Measurements from ENCODE around the gene HPCAL1. TPM values are rescaled to one million over a fixed set of nuclear protein-coding genes. Genes with fewer than 3 reads are reported as not detected.
"Not testable (repeated sequence)": the region's sequence is repeated elsewhere in the genome, so short reads cannot be mapped to it uniquely, and the experiment has no call there.

Gene HPCAL1
- total and polyA plus RNA-seq, 2 donors = 10.0 to 36.3 TPM

DNA sequence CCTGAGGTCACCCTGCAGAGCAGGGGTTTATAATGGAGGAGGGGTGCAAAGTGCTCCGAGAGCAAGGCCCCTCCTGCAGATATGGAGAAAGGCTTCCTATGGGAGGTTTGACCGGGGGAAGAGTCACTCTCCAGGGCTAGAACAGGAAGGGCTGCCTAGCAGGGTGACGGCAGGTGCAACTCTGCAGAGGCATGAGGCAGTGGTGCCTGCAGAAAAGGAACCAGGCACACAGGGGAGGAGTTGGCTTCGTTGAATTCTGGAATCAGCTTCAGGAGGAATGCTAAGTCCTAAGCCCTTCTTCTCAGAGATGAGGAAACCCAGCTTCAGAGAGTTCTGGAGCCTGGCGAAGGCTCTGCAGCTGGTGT, 17.5 kb upstream of the HPCAL1 start:
- no peak overlapping the region for H3K4me3 ChIP-seq (ENCODE audit: low read depth, low read length)
- no peak for DNase-seq (ENCODE audit: extremely low spot score)
- no peaks in the 10 kb centered on the region for H3K36me3 ChIP-seq (ENCODE audit: insufficient read depth)
- H3K4me1 ChIP-seq (ENCODE audit: insufficient read depth) = no peaks in the 10 kb centered on the region
- H3K27ac ChIP-seq (ENCODE audit: low read depth) = no peak overlapping the region
- WGBS = 68% methylated on average over 5 of the region's 5 CpGs

DNA sequence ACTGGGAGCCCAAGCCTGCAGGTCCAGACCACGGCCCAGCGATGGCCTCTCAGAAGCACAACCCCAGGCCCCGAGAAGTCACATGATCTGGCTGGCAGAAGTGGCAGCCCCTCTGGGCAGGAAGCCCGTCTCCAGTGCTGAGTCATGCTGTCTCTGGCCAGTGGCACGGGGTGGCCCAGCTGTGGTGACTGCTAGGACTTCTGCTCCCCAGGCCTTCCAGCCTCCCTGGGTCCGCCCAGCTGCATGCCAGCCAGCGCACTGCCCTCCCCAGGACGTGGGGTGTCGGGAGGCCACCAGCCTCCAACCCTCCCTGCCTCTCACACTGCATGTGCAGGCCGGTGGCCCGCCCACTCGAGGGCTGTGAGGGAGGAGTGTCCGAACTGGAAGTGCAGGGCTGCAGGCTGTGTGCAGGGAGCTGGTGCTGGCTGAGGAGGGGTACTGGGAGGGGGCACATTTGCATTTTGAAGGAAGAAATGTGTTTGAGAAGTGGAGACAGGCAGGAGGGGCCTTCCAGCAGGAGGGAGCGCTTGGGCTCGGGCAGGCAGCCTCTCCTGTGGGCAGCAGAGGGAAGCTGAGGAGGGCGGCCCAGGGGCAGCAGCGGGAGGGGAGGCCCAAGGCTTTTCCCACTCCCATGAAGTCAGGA, 17.0 kb upstream of the HPCAL1 start:
- 59% methylated on average over 17 of the region's 17 CpGs for WGBS
- DNase-seq (ENCODE audit: extremely low spot score) = no peak
- Histone ChIP-seq H3K27ac (ENCODE audit: low read depth) (no peak overlapping the region), H3K4me3 (ENCODE audit: low read depth, low read length) (no peak overlapping the region), H3K4me1 (ENCODE audit: insufficient read depth) (no peaks in the 10 kb centered on the region), H3K36me3 (ENCODE audit: insufficient read depth) (no peaks in the 10 kb centered on the region)

- Histone ChIP-seq H3K4me3 (ENCODE audit: low read depth, low read length) (no peak overlapping the region), H3K36me3 (ENCODE audit: insufficient read depth) (no peaks in the 10 kb centered on the region), H3K4me1 (ENCODE audit: insufficient read depth) (no peaks in the 10 kb centered on the region), H3K27ac (ENCODE audit: low read depth) (no peak overlapping the region)
- 62% methylated on average over 27 of the region's 27 CpGs for WGBS
- no peak for DNase-seq (ENCODE audit: extremely low spot score)
These were observed 16.3 kb upstream of the HPCAL1 start for GRCh38 chr2:10286216-10287037.

GRCh38 chr2:10287761-10288160, 14.9 kb upstream of the HPCAL1 start:
- H3K4me3 ChIP-seq (ENCODE audit: low read depth, low read length) = no peak overlapping the region
- no peak for DNase-seq (ENCODE audit: extremely low spot score)
- WGBS = 91% methylated on average over 7 of the region's 7 CpGs
- no peak overlapping the region for H3K27ac ChIP-seq (ENCODE audit: low read depth)
- H3K36me3 ChIP-seq (ENCODE audit: insufficient read depth) = no peaks in the 10 kb centered on the region
- H3K4me1 ChIP-seq (ENCODE audit: insufficient read depth) = no peaks in the 10 kb centered on the region

DNA sequence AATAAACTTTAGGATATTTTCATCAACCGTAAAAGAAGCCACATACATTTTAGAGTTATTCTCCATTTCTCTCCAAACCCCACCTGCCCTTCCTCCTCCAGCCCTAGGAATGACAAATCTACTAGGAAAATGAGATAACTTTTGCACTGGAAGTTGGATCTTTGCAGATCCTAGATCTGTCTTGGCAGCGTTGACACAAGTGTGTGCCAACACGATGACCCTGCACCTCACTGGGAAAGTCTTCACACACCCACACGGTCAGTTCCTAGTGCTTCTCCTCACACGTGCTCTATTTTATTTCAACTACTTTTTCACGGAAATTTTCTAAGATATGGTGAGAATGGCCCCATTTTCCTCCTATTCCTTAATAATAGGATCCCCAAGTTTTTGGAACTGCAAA, 14.1 kb upstream of the HPCAL1 start:
- H3K36me3 ChIP-seq (ENCODE audit: insufficient read depth) = no peaks in the 10 kb centered on the region
- no peak for DNase-seq (ENCODE audit: extremely low spot score)
- 80% methylated on average over 6 of the region's 6 CpGs for WGBS

DNA sequence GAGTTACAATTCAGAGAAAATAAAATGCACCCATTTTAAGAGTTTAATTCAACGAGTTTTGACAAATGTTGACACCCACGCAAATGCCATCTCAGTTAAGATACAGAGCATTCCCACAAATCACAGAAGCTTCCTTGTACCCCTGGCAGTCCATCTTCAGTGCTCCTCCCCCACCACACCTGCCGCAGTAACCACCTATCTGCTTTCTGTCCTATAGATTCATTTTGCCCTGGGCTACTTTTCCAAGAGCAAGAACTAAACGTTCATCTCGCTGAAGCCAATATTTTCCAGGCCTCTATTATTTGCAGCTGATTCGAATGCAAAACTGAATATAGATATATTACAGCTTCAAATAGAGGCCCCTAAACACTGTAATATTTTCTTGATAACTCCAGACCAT, 13.4 kb upstream of the HPCAL1 start:
- Histone ChIP-seq H3K4me1 (ENCODE audit: insufficient read depth) (no peaks in the 10 kb centered on the region), H3K36me3 (ENCODE audit: insufficient read depth) (no peaks in the 10 kb centered on the region), H3K4me3 (ENCODE audit: low read depth, low read length) (no peak overlapping the region), H3K27ac (ENCODE audit: low read depth) (no peak overlapping the region)
- DNase-seq (ENCODE audit: extremely low spot score) = no peak
- 88% methylated on average over 6 of the region's 6 CpGs for WGBS

More for the DNA sequence above, 14.1 kb upstream of the HPCAL1 start:
- Histone ChIP-seq H3K27ac (ENCODE audit: low read depth) (no peak overlapping the region), H3K4me3 (ENCODE audit: low read depth, low read length) (no peak overlapping the region), H3K4me1 (ENCODE audit: insufficient read depth) (no peaks in the 10 kb centered on the region)

DNA sequence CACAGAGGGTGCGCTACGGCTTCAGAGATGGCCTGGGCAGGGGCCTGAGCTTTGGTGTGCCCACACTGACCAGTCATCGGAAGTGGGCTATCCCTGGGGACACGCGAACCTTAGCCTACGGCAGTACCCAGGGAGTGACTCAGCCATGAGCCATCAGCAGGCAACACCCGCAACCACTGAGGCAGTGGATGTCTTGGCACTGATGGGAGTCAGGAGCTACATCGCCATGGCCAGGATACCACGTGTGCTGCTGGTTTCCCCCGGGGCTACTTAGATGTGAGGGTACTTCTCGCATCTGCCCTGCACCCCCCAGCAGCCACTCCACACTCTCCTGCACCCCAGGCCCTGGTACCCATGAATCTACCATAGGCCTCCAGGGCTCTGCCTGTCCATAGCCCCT, 12.8 kb upstream of the HPCAL1 start:
- Histone ChIP-seq H3K4me3 (ENCODE audit: low read depth, low read length) (no peak overlapping the region), H3K4me1 (ENCODE audit: insufficient read depth) (no peaks in the 10 kb centered on the region), H3K36me3 (ENCODE audit: insufficient read depth) (no peaks in the 10 kb centered on the region), H3K27ac (ENCODE audit: low read depth) (no peak overlapping the region)
- DNase-seq (ENCODE audit: extremely low spot score) = no peak
- 95% methylated on average over 11 of the region's 11 CpGs for WGBS

DNA sequence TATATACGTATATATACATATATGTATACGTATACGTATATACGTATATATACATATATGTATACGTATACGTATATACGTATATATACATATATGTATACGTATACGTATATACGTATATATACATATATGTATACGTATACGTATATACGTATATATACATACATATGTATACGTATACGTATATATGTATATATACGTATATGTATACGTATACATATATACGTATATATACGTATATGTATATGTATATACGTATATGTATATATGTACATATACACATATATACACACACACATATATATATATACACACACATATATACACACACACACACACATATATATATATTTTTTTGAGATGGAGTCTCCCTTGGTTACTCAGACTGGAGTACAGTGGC, 11.3 kb upstream of the HPCAL1 start:
- WGBS = 94% methylated on average over 20 of the region's 20 CpGs
- not testable (repeated sequence) for DNase-seq (ENCODE audit: extremely low spot score); H3K27ac ChIP-seq (ENCODE audit: low read depth); H3K4me3 ChIP-seq (ENCODE audit: low read depth, low read length); H3K4me1 ChIP-seq (ENCODE audit: insufficient read depth); H3K36me3 ChIP-seq (ENCODE audit: insufficient read depth)

DNA sequence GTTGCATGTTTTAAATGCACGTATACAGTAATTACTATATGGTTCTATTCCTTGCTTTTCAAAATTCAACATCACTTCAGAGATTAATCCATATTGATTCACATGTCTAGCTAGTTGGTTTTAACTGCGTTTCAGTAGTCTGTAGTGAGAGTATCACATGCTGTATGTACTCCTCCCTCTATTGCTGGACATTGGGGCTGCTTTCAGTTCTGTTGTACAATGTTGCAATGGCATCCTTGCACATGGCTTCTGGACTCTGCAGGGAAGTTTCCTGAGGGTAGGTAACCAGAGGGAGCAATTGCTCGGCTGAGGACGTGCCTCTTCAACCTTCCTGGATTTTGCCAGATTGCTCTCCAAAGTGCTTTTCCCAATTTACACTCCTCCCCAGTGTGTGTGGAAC, 10.7 kb upstream of the HPCAL1 start:
- WGBS = 89% methylated on average over 4 of the region's 4 CpGs
- H3K27ac ChIP-seq (ENCODE audit: low read depth) = no peak overlapping the region
- H3K36me3 ChIP-seq (ENCODE audit: insufficient read depth) = no peaks in the 10 kb centered on the region
- no peaks in the 10 kb centered on the region for H3K4me1 ChIP-seq (ENCODE audit: insufficient read depth)
- no peak overlapping the region for H3K4me3 ChIP-seq (ENCODE audit: low read depth, low read length)
- no peak for DNase-seq (ENCODE audit: extremely low spot score)

GRCh38 chr2:10293603-10294002, 9.1 kb upstream of the HPCAL1 start:
- no peak overlapping the region for H3K4me3 ChIP-seq (ENCODE audit: low read depth, low read length)
- H3K4me1 ChIP-seq (ENCODE audit: insufficient read depth) = no peaks in the 10 kb centered on the region
- no peak for DNase-seq (ENCODE audit: extremely low spot score)
- no peaks in the 10 kb centered on the region for H3K36me3 ChIP-seq (ENCODE audit: insufficient read depth)
- H3K27ac ChIP-seq (ENCODE audit: low read depth) = no peak overlapping the region

DNA sequence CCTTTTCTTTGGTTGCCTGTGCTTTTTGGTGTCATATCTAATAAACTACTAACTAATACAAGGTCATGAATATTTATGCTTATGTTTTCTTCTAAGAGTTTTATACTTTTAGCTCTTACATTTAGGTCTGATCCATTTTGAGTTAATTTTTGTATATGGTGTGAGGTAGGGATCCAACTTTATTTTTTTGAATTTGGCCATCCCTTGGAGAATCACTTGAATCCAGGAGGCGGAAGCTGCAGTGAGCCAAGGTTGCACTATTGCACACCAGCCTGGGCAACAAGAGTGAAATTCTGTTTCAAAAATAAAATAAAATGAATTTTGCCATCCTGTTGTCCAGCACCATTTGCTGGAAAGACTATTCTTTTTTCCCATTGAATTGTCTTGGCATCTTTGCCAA, 8.6 kb upstream of the HPCAL1 start:
- H3K4me1 ChIP-seq (ENCODE audit: insufficient read depth) = no peaks in the 10 kb centered on the region
- 95% methylated on average over 1 of the region's 1 CpG for WGBS
- no peak overlapping the region for H3K27ac ChIP-seq (ENCODE audit: low read depth)
- no peak for DNase-seq (ENCODE audit: extremely low spot score)
- no peaks in the 10 kb centered on the region for H3K36me3 ChIP-seq (ENCODE audit: insufficient read depth)
- no peak overlapping the region for H3K4me3 ChIP-seq (ENCODE audit: low read depth, low read length)

DNA sequence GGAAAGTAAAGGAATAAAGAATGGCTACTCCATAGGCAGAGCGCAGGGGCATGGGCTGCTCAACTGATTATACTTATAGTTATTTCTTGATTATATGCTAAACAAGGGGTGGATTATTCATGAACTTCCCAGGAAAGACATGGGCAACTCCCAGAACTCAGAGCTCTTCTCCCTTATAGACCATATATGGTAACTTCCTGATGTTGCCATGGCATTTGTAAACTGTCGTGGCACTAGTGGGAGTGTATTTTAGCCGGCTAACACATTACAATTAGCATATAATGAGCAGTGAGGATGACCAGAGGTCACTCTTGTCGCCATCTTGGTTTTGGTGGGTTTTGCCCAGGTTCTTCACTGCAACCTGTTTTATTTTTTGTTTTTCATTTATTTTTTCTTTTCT, 7.1 kb upstream of the HPCAL1 start:
- 86% methylated on average over 4 of the region's 4 CpGs for WGBS
- H3K27ac ChIP-seq (ENCODE audit: low read depth); H3K4me3 ChIP-seq (ENCODE audit: low read depth, low read length); H3K4me1 ChIP-seq (ENCODE audit: insufficient read depth); H3K36me3 ChIP-seq (ENCODE audit: insufficient read depth); DNase-seq (ENCODE audit: extremely low spot score): not testable (repeated sequence)

- Histone ChIP-seq H3K27ac (ENCODE audit: low read depth) (no peak overlapping the region), H3K4me1 (ENCODE audit: insufficient read depth) (no peaks in the 10 kb centered on the region), H3K4me3 (ENCODE audit: low read depth, low read length) (no peak overlapping the region), H3K36me3 (ENCODE audit: insufficient read depth) (no peaks in the 10 kb centered on the region)
- WGBS = 93% methylated on average over 8 of the region's 8 CpGs
- DNase-seq (ENCODE audit: extremely low spot score) = no peak
These were observed 6.6 kb upstream of the HPCAL1 start for GRCh38 chr2:10296142-10296541.

DNA sequence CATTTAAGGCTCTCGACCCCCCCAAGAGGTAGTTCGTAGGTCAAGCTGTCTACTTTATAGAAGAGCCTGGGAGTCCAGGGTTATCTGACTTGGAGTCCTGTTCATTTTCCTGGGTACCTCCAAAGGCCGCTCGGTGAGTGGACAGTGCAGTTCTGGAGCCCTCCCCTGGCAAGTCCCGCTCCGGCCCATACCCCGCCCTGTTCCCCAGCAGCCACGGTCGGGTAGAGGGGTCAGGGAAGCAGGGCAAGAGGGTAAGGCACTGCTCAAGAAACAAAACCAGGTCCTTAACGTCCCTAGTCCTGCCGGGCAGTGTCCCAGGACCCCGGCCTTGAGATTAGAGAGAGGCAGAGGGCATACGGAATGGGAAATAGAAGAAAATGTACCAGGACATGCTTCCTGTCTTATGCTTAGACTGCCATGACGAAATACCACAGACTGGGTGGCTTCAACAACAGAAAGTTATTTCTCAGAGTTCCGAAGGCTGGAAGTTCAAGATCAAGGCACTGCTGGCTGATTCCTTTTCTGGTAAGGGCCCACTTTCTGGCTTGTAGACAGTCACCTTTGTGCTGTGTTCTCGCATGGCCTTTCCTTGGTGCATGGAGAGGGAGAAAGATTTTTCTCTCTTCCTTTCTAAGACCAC, 5.4 kb upstream of the HPCAL1 start:
- WGBS = 86% methylated on average over 16 of the region's 16 CpGs
- no peak for DNase-seq (ENCODE audit: extremely low spot score)

More for the DNA sequence above, 5.4 kb upstream of the HPCAL1 start:
- Histone ChIP-seq H3K4me1 (ENCODE audit: insufficient read depth) (no peaks in the 10 kb centered on the region), H3K27ac (ENCODE audit: low read depth) (no peak overlapping the region), H3K36me3 (ENCODE audit: insufficient read depth) (no peaks in the 10 kb centered on the region), H3K4me3 (ENCODE audit: low read depth, low read length) (no peak overlapping the region)
